ENCODE data around the gene SIT1. TPM values are rescaled to one million over a fixed set of nuclear protein-coding genes. Genes with fewer than 3 reads are reported as not detected.

SIT1 gene
- total RNA-seq, 1 donor from 2014 or later = not detected

DNA sequence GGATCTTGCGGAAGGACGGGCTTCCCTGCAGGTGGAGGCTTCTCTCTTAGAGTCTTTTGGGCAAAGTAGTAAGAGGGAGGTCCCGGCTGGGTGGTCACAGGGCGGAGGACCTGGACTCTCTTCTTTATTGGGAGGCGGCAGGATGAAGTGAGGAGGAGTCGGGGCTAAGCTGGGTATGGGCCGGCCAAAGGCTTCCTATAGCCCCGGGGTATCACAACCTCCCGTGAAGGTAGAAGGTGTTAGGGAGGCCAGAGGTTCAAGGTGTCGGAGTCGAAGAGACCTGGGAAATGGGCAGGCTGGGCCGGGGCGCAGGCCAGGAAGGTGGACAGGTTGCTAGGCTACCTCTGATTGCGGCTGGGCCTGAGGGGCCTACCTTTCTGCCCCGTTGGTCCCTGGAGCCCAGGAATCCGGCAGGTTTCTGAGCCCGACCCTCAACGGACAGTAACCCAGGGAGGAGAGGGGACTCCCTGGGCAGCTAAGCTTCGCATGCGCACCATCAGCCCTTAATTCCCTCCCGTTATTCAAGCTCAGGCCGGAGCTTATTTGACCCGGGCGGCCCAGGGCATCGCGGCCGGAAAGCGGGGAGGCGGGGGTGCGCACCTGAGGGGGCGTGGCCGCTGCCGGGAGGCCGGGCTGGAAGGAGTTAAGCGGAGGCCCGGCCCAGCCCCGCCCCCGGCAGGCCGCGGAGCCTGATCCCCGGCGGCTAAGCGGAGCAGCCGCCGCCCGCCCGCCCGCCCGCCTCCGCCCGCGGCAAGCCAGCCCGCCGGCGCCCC, 46.0 kb downstream of the SIT1 start, which contains the start of gene TESK1:
TESK1 (plus strand) TSS at position 685 of the 773 bp plus-strand sequence. CDS start 358 bp downstream, outside the sequence.
- Mint-ChIP-seq H3K4me1 (ENCODE audit: low read depth) (peaks cover 17% of the 10 kb centered on the region), H3K36me3 (ENCODE audit: insufficient read depth) (peaks cover 5% of the 10 kb centered on the region), H3K27ac (peak within 1 kb of the TSS; percentile 99), H3K9me3 (ENCODE audit: low read depth) (no peaks in the 10 kb centered on the region), H3K4me3 (ENCODE audit: low read depth) (peak within 1 kb of the TSS; percentile 96), H3K27me3 (no peaks in the 10 kb centered on the region)
- DNase-seq (ENCODE audit: low spot score, unreplicated experiment) = peak; percentile 84
- no peak for TF ChIP-seq CTCF (IDR thresholded peaks at IDR 0.05; ENCODE audit: unreplicated experiment)

DNA sequence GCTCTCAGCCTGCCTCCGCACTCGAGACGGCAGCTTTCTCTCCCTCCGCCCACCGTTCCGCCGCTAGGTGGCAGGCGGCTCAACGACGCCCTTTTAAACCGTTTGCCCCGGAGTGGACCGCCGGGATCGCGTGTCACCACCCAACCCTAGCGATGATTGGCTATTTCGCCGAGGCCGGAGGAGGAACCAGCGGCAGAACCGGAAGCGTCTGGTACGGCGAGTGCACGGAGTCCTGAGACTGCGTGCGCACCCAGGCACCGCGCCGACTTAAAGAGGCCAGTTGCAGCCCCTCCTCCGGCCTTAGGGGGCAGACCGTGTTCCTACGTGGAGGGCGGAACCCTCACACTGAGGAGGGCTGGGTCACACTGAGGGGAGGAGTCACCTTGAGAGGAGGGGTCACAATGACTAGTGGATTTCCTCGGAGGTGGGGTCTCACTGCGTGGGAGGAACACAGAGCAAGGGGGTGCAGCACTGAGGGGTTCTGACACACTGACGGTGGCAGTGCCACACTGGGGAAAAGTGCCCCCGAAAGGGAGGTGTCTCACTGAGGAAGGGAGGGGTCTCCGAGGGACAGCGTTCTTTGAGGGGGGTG, 46.6 kb downstream of the SIT1 start:
- Mint-ChIP-seq H3K27ac (peak overlapping the region; percentile 99), H3K36me3 (ENCODE audit: insufficient read depth) (peaks cover 5% of the 10 kb centered on the region)
- TF ChIP-seq CTCF (IDR thresholded peaks at IDR 0.05; ENCODE audit: unreplicated experiment) = peak; percentile 88

DNA sequence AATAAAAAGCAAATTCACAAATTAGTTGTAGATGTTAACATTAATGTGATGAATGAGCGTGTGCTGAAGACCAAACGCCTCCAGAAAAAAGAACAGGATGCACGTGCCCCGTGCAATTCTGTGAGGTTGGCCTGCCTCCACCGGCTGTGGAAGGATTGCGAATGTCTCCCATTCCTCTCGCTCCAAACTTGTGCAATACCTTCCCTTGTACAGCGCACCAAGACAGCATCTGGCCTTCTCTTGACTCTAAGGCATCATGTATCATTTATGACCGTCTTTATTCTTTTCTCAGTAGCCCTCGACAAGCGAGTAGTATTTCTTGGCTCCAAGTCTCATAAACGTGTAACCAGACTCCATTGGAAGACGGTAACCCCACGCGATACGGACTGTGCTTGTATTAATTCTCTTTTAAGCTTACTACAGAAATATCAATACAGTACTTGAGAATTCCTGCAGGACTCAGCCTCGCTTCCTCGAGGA, 47.2 kb downstream of the SIT1 start:
- H3K27me3 Mint-ChIP-seq = no peaks in the 10 kb centered on the region
- peak overlapping the region; percentile 96 for H3K4me3 Mint-ChIP-seq (ENCODE audit: low read depth)
- H3K9me3 Mint-ChIP-seq (ENCODE audit: low read depth) = no peaks in the 10 kb centered on the region
- no peak for TF ChIP-seq CTCF (IDR thresholded peaks at IDR 0.05; ENCODE audit: unreplicated experiment)
- peaks cover 5% of the 10 kb centered on the region for H3K36me3 Mint-ChIP-seq (ENCODE audit: insufficient read depth)
- H3K4me1 Mint-ChIP-seq (ENCODE audit: low read depth) = peaks cover 17% of the 10 kb centered on the region
- peak overlapping the region; percentile 99 for H3K27ac Mint-ChIP-seq
- DNase-seq (ENCODE audit: low spot score, unreplicated experiment) = no peak

More for the DNA sequence above, 46.6 kb downstream of the SIT1 start:
- DNase-seq (ENCODE audit: low spot score, unreplicated experiment) = peak; percentile 99
- Mint-ChIP-seq H3K9me3 (ENCODE audit: low read depth) (no peaks in the 10 kb centered on the region), H3K27me3 (no peaks in the 10 kb centered on the region), H3K4me1 (ENCODE audit: low read depth) (peaks cover 17% of the 10 kb centered on the region), H3K4me3 (ENCODE audit: low read depth) (peak overlapping the region; percentile 96)

GRCh38 chr9:35599763-35600604, 50.7 kb downstream of the SIT1 start:
- H3K27ac Mint-ChIP-seq = no peak overlapping the region
- H3K4me1 Mint-ChIP-seq (ENCODE audit: low read depth) = peaks cover 8% of the 10 kb centered on the region
- no peak for DNase-seq (ENCODE audit: low spot score, unreplicated experiment)
- no peak overlapping the region for H3K4me3 Mint-ChIP-seq (ENCODE audit: low read depth)
- peak; percentile 9 for TF ChIP-seq CTCF (IDR thresholded peaks at IDR 0.05; ENCODE audit: unreplicated experiment)
- peaks cover 5% of the 10 kb centered on the region for H3K36me3 Mint-ChIP-seq (ENCODE audit: insufficient read depth)
- peaks cover 4% of the 10 kb centered on the region for H3K9me3 Mint-ChIP-seq (ENCODE audit: low read depth)
- no peaks in the 10 kb centered on the region for H3K27me3 Mint-ChIP-seq

Small RNA genes within 50 kb of the gene (microRNA-seq; reads per million reads assigned to microRNA genes)
- 4.8 reads per million for gene MIR4667 (ENCODE audit: borderline number of aligned reads, unreplicated experiment)

Other genes starting within 250 kb of the SIT1 start
- 17.9 and 20.8 TPM in 2 replicates for gene RUSC2, start 160.8 kb downstream of the SIT1 start, total RNA-seq
- 62.3 and 63.2 TPM in 2 replicates for gene TESK1, start 45.7 kb downstream of the SIT1 start, total RNA-seq
- 3.1 and 4.2 TPM in 2 replicates for gene CD72, start 32.5 kb downstream of the SIT1 start, total RNA-seq
- gene RMRP, start 7.1 kb upstream of the SIT1 start, total RNA-seq = 15,251 and 16,487 TPM in 2 replicates
- 17.2 and 18.8 TPM in 2 replicates for gene CCDC107, start 7.4 kb upstream of the SIT1 start, total RNA-seq
- gene ARHGEF39, start 14.3 kb upstream of the SIT1 start, total RNA-seq = 9.1 and 10.4 TPM in 2 replicates
- gene CA9, start 23.0 kb upstream of the SIT1 start, total RNA-seq = 0.31 and 0.49 TPM in 2 replicates
- 24.3 and 32.4 TPM in 2 replicates for gene TPM2, start 39.0 kb upstream of the SIT1 start, total RNA-seq
- gene TLN1, start 81.3 kb upstream of the SIT1 start, total RNA-seq = 136 and 141 TPM in 2 replicates
- gene CREB3, start 81.7 kb upstream of the SIT1 start, total RNA-seq = 31.5 and 33.2 TPM in 2 replicates
- 130 and 138 TPM in 2 replicates for gene GBA2, start 98.3 kb upstream of the SIT1 start, total RNA-seq
- 37.8 and 40.0 TPM in 2 replicates for gene RGP1, start 98.4 kb upstream of the SIT1 start, total RNA-seq
- not detected in 2 replicates for gene MSMP, start 103.3 kb upstream of the SIT1 start, total RNA-seq
- gene NPR2, start 140.7 kb upstream of the SIT1 start, total RNA-seq = 17.0 and 23.4 TPM in 2 replicates
- 2.9 and 3.2 TPM in 2 replicates for gene SPAG8, start 161.3 kb upstream of the SIT1 start, total RNA-seq
- 37.7 and 41.5 TPM in 2 replicates for gene HINT2, start 164.1 kb upstream of the SIT1 start, total RNA-seq
- not detected in 2 replicates for gene FAM221B, start 177.8 kb upstream of the SIT1 start, total RNA-seq
- gene TMEM8B, start 178.3 kb upstream of the SIT1 start, total RNA-seq = 24.1 and 25.4 TPM in 2 replicates
- gene OR13J1, start 219.5 kb upstream of the SIT1 start, total RNA-seq = not detected in 2 replicates